Activated T-helper 2 cell treated with anti-CD3 and anti-CD28 coated beads, Interferon-gamma antibody, Interleukin-2, Interleukin-4, amounts not matched to agents 10 μg/mL and 5 μg/mL and 100 μg/mL, durations not matched to agents 14 hours and 24 hours and 36 hours (primary cell): ENCODE data around the gene ERCC2. TPM values are rescaled to one million over a fixed set of nuclear protein-coding genes. Genes with fewer than 3 reads are reported as not detected.

ENCODE experiments used
- DNase-seq: peaks from one replicate; pipeline ENCODE4 v3.0.0; 2021; ENCODE audit warnings: low spot score
- H3K27ac Mint-ChIP-seq: one replicate; pipeline ENCODE4 v1.8.0; 2021; ENCODE audit warnings: mixed read lengths
- H3K27me3 Mint-ChIP-seq: one replicate; pipeline ENCODE4 v1.8.0; 2021; ENCODE audit warnings: low read depth, mixed read lengths
- H3K36me3 Mint-ChIP-seq: one replicate; pipeline ENCODE4 v1.8.0; 2021; ENCODE audit warnings: low read depth, mixed read lengths
- H3K4me1 Mint-ChIP-seq: one replicate; pipeline ENCODE4 v1.8.0; 2021; ENCODE audit warnings: low read depth, mixed read lengths
- H3K4me3 Mint-ChIP-seq: one replicate; pipeline ENCODE4 v1.8.0; 2021; ENCODE audit warnings: low read depth, mild to moderate bottlenecking, moderate library complexity, mixed read lengths
- H3K9me3 Mint-ChIP-seq: one replicate; pipeline ENCODE4 v1.8.0; 2021; ENCODE audit warnings: mixed read lengths
- intact Hi-C: fragments of 100-400 bp; cut with micrococcal nuclease; formaldehyde crosslinking; loops from one replicate; pipeline ENCODE4 v1.15.1; 2023
- total RNA-seq: library from RNA; stranded (reverse); gene quantifications from 2 replicates; pipeline ENCODE4 v1.2.3, GENCODE V29; 2022

ERCC2 gene
- total RNA-seq, 1 donor from 2014 or later, result 32.6 TPM

DNA sequence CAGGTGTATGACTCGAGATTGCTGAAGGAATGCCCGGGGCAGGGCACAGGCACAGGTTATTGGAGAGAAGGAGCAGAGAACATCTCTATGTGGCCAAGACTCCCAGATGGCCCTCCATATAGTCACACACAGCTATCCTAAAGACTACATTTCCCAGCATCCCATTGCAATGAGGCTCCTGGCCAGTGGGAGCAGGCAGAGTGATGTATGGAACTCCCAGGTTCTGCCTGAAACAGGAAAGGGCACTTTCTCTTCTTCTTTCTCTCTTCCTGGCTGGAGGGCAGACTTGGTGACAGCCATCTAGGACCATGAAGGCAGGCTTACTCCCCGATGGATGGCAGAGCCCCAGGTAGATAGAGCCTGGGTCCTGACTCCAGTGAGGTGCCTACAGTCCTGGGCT, 21.0 kb upstream of the ERCC2 start:
- Mint-ChIP-seq H3K36me3 (no peaks in the 10 kb centered on the region), H3K27me3 (peaks cover 9% of the 10 kb centered on the region), H3K9me3 (no peaks in the 10 kb centered on the region), H3K4me3 (no peak overlapping the region), H3K4me1 (peaks cover 1% of the 10 kb centered on the region), H3K27ac (no peak overlapping the region)
- no peak for DNase-seq
- intact Hi-C loops, result no loop called here

DNA sequence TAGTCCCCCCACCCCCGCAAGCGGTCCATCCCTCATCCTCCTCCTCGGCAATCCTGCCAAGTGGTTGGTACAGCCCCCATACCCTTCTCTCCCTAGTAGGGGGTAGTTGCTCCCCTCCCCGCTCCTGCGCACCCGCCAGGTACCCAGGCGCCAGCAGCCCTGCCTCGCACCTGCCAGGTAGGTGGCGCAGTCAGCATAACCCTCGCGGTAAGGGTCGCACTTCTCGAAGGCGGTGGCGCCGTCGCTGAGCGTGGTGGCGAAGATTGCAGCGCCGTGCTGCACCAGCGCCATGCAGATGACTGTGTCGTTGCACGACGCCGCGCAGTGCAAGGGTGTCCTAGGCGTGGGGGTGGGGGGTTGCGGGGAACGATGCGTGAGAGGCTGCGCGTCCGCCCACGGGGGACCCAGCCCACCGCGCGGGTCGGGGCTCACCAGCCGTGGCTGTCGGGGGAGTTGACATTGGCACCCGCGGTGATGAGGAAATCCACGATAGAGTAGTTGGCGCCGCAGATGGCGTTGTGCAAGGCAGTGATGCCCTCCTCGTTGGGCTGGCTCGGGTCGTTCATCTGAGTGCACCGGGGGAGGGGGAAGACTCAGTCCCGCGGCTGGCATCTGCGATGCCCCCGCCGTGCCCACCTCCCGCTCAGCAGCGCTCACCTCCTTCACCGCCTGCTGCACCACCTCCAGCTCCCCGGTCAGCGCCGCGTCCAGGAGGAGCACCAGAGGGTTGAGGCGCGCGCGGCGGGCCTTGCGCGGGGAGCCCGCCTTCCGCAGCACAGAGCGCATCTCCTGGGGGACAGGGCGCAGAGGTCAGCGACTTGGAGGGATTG, 15.2 kb upstream of the ERCC2 start:
- Mint-ChIP-seq H3K27me3 (peaks cover 19% of the 10 kb centered on the region), H3K27ac (no peak overlapping the region), H3K36me3 (no peaks in the 10 kb centered on the region), H3K4me3 (no peak overlapping the region), H3K4me1 (no peaks in the 10 kb centered on the region), H3K9me3 (no peaks in the 10 kb centered on the region)
- intact Hi-C loops, result no loop called here
- no peak for DNase-seq

DNA sequence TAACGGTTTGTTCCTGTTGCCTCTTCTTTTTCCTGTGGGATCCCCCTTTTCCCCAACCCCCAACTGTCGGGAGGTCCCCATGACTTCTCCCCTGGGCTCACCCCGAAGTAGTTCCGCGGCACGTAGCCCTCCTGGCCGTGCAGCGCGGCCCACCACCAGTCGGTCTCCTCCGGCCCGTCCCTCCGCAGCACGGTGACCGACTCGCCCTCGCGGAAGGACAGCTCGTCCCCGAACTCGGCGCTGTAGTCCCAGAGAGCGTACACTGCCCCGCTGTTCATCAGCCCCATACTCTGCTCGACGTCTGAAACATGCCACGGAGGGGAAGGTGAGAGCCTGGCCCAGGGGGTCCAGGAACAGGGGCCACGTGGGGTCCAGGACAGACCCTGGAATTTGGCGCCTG, 12.1 kb upstream of the ERCC2 start:
- H3K27me3 Mint-ChIP-seq, result peaks cover 15% of the 10 kb centered on the region
- no peaks in the 10 kb centered on the region for H3K36me3 Mint-ChIP-seq
- H3K9me3 Mint-ChIP-seq, result no peaks in the 10 kb centered on the region
- no peaks in the 10 kb centered on the region for H3K4me1 Mint-ChIP-seq
- DNase-seq, result no peak
- H3K4me3 Mint-ChIP-seq, result no peak overlapping the region
- intact Hi-C loops, result no loop called here
- H3K27ac Mint-ChIP-seq, result no peak overlapping the region

DNA sequence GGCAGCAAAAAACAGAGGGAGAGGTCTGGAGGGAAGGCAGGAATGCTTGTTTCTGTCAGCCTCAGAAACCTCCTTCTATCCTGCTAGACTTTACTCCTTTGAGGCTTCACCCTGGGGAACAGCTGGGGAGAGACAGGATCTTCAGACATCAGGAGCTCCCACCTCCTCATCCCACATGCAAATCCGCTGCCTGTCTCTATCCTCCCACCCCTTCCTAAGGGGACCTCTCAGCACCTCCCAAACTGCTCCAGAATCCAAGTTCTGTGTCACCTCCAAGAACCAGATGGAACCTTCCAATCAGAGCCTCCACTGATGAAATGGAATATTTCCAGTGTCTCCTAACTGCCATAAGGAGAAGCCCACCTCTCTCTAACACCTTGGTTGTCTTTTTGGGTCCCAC, 9.7 kb upstream of the ERCC2 start:
- Mint-ChIP-seq H3K9me3 (no peaks in the 10 kb centered on the region), H3K36me3 (no peaks in the 10 kb centered on the region), H3K27me3 (peaks cover 4% of the 10 kb centered on the region), H3K4me3 (no peak overlapping the region), H3K4me1 (no peaks in the 10 kb centered on the region), H3K27ac (no peak overlapping the region)
- DNase-seq, result no peak
- intact Hi-C loops, result no loop called here

DNA sequence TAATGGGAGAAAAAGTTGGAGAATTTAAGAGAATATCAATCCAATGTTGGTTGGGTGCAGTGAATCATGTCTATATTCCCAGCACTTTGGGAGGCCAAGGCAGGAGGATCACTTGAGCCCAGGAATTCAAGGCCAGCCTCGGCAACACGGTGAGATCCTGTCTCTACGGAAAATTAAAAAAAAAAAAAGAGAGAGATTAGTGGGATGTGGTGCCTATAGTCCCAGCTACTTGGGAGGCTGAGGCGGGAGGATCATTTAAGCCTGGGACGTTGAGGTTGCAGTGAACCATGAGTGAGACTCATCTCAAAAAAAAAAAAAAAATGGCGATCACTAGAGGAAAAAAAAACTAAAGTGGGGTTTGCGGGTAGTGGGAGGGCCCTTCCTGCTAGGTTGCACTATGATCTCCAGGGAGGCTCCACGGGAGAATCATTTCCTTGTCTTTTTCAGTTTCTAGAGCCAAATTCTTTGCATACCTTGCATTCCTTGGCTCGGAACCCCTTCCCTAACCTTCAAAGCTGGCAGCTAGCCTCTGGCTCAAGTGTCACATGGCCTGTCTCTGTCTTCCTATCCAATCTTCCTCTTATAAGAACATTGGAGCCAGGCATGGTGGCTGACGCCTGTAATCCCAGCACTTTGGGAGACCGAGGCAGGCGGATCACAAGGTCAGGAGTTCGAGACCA, 5.8 kb upstream of the ERCC2 start:
- DNase-seq, result no peak
- Mint-ChIP-seq H3K36me3 (no peaks in the 10 kb centered on the region), H3K4me3 (no peak overlapping the region), H3K4me1 (no peaks in the 10 kb centered on the region), H3K9me3 (no peaks in the 10 kb centered on the region), H3K27ac (no peak overlapping the region), H3K27me3 (no peaks in the 10 kb centered on the region)
- intact Hi-C loops, result no loop called here

DNA sequence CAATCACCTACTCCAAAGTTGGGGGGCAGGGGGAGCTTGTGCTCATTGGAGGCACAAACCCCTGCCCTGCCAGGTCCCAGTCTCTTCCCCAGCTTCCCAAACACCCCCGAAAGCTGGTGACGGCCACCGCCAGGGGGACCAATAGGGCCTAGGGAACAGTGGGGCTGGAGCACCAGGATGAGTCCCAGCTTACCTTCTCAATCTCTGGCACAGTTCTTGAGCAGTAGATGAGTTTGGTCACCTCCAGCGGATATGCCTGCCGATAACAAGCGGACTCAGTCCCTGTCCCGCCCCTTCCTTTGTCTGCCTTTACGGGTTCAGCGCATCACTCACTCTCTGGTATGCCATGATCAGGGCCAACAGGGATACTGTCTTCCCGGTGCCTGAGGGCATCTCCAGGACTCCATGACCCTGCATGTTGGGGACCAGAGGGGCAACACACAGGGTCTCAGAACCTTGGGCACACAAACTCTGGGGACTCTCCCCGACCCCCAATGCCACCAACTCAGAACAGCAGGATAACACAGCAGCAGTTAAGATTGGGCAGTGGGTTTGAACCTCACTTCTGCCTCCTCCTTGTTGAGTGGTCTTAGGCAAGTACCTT, 1.5 kb downstream of the ERCC2 start:
- Mint-ChIP-seq H3K4me3 (peak overlapping the region; percentile 66), H3K27me3 (no peaks in the 10 kb centered on the region), H3K27ac (no peak overlapping the region), H3K4me1 (peaks cover 14% of the 10 kb centered on the region), H3K36me3 (peaks cover 6% of the 10 kb centered on the region), H3K9me3 (no peaks in the 10 kb centered on the region)
- intact Hi-C loops, result no loop called here
- DNase-seq, result no peak

DNA sequence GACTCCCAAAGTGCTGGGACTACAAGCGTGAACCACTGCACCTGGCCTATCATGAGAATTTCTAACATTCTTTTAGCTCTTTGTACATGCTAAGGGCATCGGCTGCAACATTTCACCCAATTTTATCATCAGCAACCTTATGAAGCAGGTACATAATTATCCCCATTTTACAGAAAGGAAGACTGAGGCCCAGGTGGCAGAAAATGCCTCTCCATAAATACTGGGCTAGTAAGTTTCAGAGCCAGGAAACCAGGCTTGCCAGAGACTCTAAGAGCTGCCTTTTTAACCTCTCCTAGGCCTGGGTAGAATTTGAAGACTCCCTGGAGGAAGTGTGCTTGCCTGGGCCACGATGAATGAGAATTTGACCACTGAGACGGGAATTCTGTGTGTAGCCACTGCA, 2.2 kb downstream of the ERCC2 start:
- Mint-ChIP-seq H3K4me3 (peak overlapping the region; percentile 19), H3K27ac (no peak overlapping the region), H3K9me3 (no peaks in the 10 kb centered on the region), H3K36me3 (peaks cover 6% of the 10 kb centered on the region), H3K27me3 (no peaks in the 10 kb centered on the region), H3K4me1 (peaks cover 14% of the 10 kb centered on the region)
- intact Hi-C loops, result no loop called here
- no peak for DNase-seq

DNA sequence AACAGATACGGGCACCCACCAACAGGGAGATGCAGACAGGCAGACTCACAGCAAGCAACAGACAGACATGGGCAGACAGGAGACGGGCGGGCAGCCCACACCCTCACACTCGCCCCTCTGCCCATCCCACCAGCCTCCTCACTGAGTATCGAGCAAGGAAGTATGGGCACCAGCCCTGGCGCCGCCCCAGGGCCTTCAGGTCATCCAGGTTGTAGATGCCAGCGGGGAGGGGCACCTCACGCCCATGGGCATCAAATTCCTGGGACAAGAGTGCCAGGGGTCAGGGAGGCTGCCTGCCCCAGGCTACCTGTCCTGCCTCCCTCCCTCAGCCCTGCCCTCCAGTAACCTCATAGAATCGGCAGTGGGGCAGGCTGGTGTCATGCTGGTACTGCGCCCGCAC, 5.7 kb downstream of the ERCC2 start:
- Mint-ChIP-seq H3K27ac (no peak overlapping the region), H3K9me3 (no peaks in the 10 kb centered on the region), H3K4me1 (peaks cover 9% of the 10 kb centered on the region), H3K36me3 (peaks cover 15% of the 10 kb centered on the region), H3K4me3 (no peak overlapping the region), H3K27me3 (no peaks in the 10 kb centered on the region)
- intact Hi-C loops, result no loop called here
- DNase-seq, result no peak

DNA sequence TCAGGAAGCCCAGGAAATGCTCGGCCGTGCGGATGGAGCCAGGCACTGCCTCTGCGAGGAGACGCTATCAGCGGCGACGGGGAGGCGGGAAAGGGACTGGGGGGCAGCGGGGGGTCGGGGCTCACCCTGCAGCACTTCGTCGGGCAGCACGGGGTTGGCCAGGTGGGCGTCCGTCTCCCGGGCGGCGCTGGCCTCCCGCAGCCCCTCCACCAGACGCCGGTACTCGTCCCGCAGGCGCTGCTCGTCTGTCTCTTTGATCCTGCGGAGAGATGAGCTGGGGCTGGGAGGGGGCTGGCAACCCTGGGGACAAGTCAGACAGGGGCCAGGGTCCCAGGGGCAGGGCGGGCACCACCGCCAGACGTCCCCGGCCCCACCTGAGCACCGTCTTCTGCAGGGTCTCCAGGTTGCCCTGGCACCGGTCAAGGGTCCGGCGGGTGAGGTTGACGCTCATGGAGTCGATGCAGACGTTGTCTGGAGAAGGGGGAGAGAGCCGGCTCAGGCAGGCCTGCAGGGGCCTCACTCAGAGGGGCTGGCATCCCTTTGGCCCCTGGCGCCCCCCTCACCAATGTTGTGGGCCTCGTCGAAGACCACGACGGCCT, 6.4 kb downstream of the ERCC2 start:
- Mint-ChIP-seq H3K27me3 (no peaks in the 10 kb centered on the region), H3K9me3 (no peaks in the 10 kb centered on the region), H3K4me3 (no peak overlapping the region), H3K36me3 (peaks cover 22% of the 10 kb centered on the region), H3K27ac (no peak overlapping the region), H3K4me1 (peaks cover 6% of the 10 kb centered on the region)
- no peak for DNase-seq
- intact Hi-C loops, result no loop called here

DNA sequence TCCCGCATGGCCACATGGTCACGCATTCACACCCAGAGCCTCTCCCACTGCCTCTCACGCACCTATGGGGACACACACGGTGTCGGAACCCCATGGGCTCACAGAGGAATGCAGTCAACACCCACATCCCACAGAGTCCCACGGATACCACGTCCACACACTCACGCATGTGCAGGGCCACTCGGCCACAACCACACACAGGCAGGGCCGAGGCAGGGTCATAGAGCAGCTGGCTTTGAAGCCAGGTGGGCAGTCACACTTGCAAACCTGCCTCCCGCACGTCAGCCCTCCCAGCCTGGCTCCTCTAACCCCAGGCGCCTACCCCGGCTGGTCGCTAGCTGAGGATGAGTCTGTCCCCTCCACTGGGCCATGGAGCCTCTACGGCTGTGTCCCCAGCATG, 8.1 kb downstream of the ERCC2 start:
- H3K27ac Mint-ChIP-seq, result no peak overlapping the region
- no peaks in the 10 kb centered on the region for H3K9me3 Mint-ChIP-seq
- no peaks in the 10 kb centered on the region for H3K4me1 Mint-ChIP-seq
- peaks cover 27% of the 10 kb centered on the region for H3K36me3 Mint-ChIP-seq
- DNase-seq, result no peak
- intact Hi-C loops, result no loop called here
- no peaks in the 10 kb centered on the region for H3K27me3 Mint-ChIP-seq
- H3K4me3 Mint-ChIP-seq, result no peak overlapping the region

DNA sequence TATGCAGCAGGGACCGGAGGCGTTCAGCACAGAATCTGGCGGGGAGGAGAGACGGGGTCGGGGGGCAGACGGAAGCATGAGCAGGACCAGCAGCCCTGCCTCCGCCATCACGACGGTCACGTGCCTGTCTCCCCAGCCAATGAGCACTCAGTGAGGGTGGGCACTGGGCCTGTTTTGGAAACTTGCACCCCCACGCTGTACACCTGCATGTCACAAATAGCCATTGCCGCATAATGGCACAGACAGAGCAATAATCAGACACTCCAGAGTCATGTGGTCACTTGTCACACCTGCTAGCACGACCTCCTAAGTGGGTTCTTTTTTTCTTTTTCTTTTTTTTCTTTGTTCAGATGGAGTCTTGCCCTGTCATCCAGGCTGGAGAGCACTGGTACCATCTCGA, 8.8 kb downstream of the ERCC2 start:
- H3K4me3 Mint-ChIP-seq, result no peak overlapping the region
- no peak overlapping the region for H3K27ac Mint-ChIP-seq
- no peaks in the 10 kb centered on the region for H3K4me1 Mint-ChIP-seq
- intact Hi-C loops, result no loop called here
- H3K36me3 Mint-ChIP-seq, result peaks cover 27% of the 10 kb centered on the region
- H3K9me3 Mint-ChIP-seq, result no peaks in the 10 kb centered on the region
- no peak for DNase-seq
- no peaks in the 10 kb centered on the region for H3K27me3 Mint-ChIP-seq

DNA sequence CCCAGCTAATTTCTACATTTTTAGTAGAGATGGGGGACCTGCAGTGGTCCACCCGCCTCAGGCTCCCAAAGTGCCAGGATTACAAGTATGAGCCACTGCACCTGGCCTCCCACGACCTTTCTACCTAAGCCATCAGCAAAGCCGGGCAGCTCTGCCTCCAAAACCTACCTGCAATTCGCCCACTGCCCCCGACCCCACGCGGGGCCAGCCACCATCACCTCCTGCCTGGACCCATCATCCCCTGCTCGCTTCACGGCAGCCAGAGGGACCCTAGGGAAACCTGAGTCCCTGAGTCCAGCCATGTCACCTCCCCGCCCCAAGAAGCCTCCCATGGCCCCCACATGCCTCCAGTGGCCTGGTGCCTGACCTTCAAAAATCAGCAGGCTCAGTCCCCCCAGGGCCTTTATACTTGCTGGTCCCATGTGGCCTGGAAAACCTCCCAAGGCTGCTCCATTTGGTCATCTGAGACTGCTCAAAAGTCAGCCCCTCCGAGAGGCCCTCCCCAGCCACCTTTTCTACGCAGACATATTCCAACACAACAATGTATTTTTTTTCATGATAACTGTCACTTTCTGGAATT, 12.1 kb downstream of the ERCC2 start:
- H3K9me3 Mint-ChIP-seq, result no peaks in the 10 kb centered on the region
- no peaks in the 10 kb centered on the region for H3K27me3 Mint-ChIP-seq
- no peaks in the 10 kb centered on the region for H3K4me1 Mint-ChIP-seq
- no peak overlapping the region for H3K4me3 Mint-ChIP-seq
- intact Hi-C loops, result no loop called here
- peaks cover 46% of the 10 kb centered on the region for H3K36me3 Mint-ChIP-seq
- H3K27ac Mint-ChIP-seq, result no peak overlapping the region
- DNase-seq, result no peak

DNA sequence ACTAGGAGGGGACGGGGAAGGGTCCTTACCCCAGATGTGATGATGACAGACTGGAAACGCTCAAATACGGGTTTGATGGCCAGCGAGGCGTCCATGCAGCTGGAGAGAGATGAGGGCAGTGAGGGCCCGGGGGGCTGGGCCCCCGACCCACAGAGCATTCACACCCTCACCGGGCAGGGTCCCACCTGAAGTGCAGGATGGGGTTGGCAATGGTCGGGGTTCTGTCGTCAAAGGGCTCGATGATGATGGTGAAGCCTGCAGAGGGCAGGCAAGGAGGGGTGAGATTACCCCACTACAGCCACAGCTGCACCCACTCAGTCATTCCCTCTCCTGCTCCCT, 13.0 kb downstream of the ERCC2 start:
- H3K9me3 Mint-ChIP-seq, result no peaks in the 10 kb centered on the region
- H3K4me1 Mint-ChIP-seq, result no peaks in the 10 kb centered on the region
- intact Hi-C loops, result no loop called here
- DNase-seq, result no peak
- H3K4me3 Mint-ChIP-seq, result no peak overlapping the region
- peaks cover 50% of the 10 kb centered on the region for H3K36me3 Mint-ChIP-seq
- no peaks in the 10 kb centered on the region for H3K27me3 Mint-ChIP-seq
- no peak overlapping the region for H3K27ac Mint-ChIP-seq
